RWPE2 (cell line): ENCODE measurements around the gene SPATA16.
"Not testable (repeated sequence)": the region's sequence is repeated elsewhere in the genome, so short reads cannot be mapped to it uniquely, and the experiment has no call there.

Experiments
- ATAC-seq: fragments of 200-7000 bp; cut with Tn5 transposase; 3 replicates; pipeline ENCODE4 v1.9.1; 2021; ENCODE audit warnings: low read depth
- DNase-seq: peaks from one replicate; pipeline ENCODE4 v3.0.0-alpha.2; 2020; ENCODE audit warnings: low spot score
- H3K27ac ChIP-seq: fragments of 450-650 bp; 2 replicates; pipeline ENCODE4 v1.5.1; 2017; ENCODE audit warnings: mild to moderate bottlenecking; ENCODE audit not compliant: poor library complexity, severe bottlenecking
- H3K27me3 ChIP-seq: fragments of 250-450 bp; sonication (Bioruptor Pico); 2 replicates; pipeline ENCODE4 v1.5.1; 2021; ENCODE audit warnings: mild to moderate bottlenecking, moderate library complexity; ENCODE audit not compliant: insufficient read depth, poor library complexity, severe bottlenecking
- H3K36me3 ChIP-seq: fragments of 250-450 bp; sonication (Bioruptor Pico); 2 replicates; pipeline ENCODE4 v1.5.1; 2020; ENCODE audit warnings: low read depth, mild to moderate bottlenecking, moderate library complexity
- H3K4me1 ChIP-seq: fragments of 250-450 bp; sonication (Bioruptor Pico); 2 replicates; pipeline ENCODE4 v1.5.1; 2021; ENCODE audit warnings: mild to moderate bottlenecking, moderate library complexity; ENCODE audit not compliant: insufficient read depth, poor library complexity, severe bottlenecking
- H3K4me3 ChIP-seq: fragments of 250-450 bp; sonication (Bioruptor Pico); 2 replicates; pipeline ENCODE4 v1.5.1; 2021; ENCODE audit warnings: mild to moderate bottlenecking, moderate library complexity; ENCODE audit not compliant: severe bottlenecking
- H3K9me3 ChIP-seq: fragments of 250-450 bp; sonication (Bioruptor Pico); 2 replicates; pipeline ENCODE4 v1.5.1; 2021; ENCODE audit warnings: mild to moderate bottlenecking, moderate library complexity; ENCODE audit not compliant: severe bottlenecking
- TF ChIP-seq, protein P1 (sequence below): fragments of 450-650 bp; IDR thresholded peaks from one replicate; pipeline ENCODE4 v1.5.1; 2017; ENCODE audit warnings: mild to moderate bottlenecking, moderate library complexity; ENCODE audit not compliant: poor library complexity, severe bottlenecking

The SPATA16 gene, protein sequence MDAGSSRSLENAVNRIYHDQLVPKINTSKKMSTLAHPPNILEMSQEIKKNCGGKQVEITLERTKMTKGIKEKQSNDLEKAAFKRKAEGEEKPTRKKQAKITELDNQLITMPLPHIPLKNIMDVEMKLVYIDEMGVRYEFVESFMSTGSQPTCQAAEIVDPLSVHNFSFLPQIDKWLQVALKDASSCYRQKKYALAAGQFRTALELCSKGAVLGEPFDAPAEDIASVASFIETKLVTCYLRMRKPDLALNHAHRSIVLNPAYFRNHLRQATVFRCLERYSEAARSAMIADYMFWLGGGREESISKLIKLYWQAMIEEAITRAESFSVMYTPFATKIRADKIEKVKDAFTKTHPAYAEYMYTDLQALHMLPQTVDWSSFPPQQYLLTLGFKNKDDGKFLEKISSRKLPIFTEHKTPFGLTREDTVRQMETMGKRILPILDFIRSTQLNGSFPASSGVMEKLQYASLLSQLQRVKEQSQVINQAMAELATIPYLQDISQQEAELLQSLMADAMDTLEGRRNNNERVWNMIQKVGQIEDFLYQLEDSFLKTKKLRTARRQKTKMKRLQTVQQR

DNA sequence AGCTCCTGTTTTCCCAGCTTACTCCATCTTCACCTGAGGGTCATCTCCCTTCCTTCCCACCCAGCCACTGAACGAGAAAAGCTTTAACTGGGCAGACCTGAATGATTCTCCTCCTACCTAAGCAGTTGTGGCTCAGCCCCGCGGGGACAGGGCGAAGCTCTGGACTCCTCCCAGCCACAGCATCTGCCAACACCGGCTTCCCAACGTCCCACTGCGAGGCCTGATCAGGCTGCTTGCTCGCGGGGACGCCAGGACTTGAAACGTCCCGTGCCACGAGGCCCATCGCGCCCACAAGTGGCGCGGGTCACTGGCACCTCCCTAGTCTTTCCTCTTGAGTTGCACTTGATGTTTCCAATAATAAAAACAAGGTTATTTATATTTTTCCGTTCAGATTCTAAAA, at the start of gene SPATA16:
Gene SPATA16, minus strand, starts transcription at position 250 of the 400 bp plus-strand sequence. CDS start 23,504 bp downstream, outside the sequence.
- no peak for DNase-seq

DNA sequence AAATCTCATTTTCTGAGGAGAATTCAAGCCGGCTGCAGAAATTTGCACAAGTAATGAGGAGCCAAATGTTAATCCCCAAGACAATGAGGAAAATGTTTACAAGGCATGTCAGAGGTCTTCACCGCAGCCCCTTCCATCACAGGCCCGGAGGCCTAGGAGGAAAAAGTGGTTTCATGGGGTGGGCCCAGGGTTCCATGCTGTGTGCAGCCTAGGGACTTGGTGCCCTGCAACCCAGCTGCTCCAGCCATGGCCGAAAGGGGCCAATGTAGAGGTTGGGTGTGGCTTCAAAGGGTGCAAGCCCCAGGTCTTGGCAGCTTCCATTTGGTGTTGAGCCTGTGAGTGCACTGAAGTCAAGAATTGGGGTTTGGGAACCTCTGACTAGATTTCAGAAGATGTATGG, 42.0 kb upstream of the SPATA16 start:
- not testable (repeated sequence) for ATAC-seq, H3K27ac ChIP-seq, H3K36me3 ChIP-seq, DNase-seq, H3K9me3 ChIP-seq, H3K4me1 ChIP-seq, H3K4me3 ChIP-seq, H3K27me3 ChIP-seq

More for the DNA sequence above, at the start of gene SPATA16:
- TF ChIP-seq, protein P1, sequence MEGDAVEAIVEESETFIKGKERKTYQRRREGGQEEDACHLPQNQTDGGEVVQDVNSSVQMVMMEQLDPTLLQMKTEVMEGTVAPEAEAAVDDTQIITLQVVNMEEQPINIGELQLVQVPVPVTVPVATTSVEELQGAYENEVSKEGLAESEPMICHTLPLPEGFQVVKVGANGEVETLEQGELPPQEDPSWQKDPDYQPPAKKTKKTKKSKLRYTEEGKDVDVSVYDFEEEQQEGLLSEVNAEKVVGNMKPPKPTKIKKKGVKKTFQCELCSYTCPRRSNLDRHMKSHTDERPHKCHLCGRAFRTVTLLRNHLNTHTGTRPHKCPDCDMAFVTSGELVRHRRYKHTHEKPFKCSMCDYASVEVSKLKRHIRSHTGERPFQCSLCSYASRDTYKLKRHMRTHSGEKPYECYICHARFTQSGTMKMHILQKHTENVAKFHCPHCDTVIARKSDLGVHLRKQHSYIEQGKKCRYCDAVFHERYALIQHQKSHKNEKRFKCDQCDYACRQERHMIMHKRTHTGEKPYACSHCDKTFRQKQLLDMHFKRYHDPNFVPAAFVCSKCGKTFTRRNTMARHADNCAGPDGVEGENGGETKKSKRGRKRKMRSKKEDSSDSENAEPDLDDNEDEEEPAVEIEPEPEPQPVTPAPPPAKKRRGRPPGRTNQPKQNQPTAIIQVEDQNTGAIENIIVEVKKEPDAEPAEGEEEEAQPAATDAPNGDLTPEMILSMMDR = no peak
- peaks cover 23% of the 10 kb centered on the region for H3K27me3 ChIP-seq
- ATAC-seq = no peak
- no peaks in the 10 kb centered on the region for H3K9me3 ChIP-seq
- no peak within 1 kb of the TSS for H3K27ac ChIP-seq
- H3K4me1 ChIP-seq = no peaks in the 10 kb centered on the region
- no peak within 1 kb of the TSS for H3K4me3 ChIP-seq
- no peaks in the 10 kb centered on the region for H3K36me3 ChIP-seq

DNA sequence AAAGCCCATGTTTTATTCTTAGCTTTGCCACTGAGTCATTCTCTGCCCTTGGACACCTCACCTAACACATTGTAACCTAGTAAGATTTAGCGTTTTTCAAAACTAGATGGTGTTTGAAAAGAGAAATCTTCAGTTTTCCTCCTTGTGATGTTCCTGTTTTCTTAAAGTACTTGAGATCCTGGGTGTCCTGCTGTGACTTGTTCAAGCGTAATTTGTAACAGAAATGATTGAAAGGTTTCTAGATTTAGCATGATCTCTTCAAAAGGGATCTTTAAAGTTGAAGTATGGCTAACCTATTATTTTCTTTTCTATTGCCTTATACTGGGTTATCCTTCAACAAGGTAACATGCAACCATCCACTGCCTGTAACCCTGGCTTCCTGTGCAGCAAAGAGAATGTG, 32.6 kb upstream of the SPATA16 start:
- DNase-seq = no peak

DNA sequence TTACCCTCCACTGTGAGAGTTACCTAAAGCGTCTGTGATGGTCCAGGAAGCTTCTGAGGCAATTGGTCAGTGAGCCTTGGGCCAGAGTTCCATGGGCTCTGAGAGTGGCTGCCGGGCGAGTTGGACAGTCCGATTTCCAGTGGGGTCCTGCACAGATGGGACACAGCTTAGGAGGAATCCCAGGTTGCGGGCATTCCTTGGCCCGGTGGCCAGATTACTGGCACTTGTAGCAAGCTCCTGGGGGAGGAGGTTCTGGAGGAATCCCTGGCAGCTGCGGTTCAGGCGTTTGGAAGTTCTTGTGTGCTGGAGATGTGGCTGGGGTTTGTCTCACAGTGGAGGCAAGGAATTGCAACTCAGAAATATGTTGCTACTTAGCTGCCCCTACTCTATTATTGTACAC, 18.1 kb upstream of the SPATA16 start:
- not testable (repeated sequence) for H3K4me3 ChIP-seq, H3K36me3 ChIP-seq, H3K27ac ChIP-seq, H3K4me1 ChIP-seq, H3K27me3 ChIP-seq, H3K9me3 ChIP-seq, ATAC-seq, DNase-seq

More for the DNA sequence above, 32.6 kb upstream of the SPATA16 start:
- Histone ChIP-seq H3K9me3 (no peaks in the 10 kb centered on the region), H3K4me3 (no peak overlapping the region), H3K27ac (no peak overlapping the region), H3K36me3 (no peaks in the 10 kb centered on the region), H3K27me3 (peaks cover 9% of the 10 kb centered on the region), H3K4me1 (no peaks in the 10 kb centered on the region)
- ATAC-seq = no peak
- TF ChIP-seq, protein P1 = no peak

DNA sequence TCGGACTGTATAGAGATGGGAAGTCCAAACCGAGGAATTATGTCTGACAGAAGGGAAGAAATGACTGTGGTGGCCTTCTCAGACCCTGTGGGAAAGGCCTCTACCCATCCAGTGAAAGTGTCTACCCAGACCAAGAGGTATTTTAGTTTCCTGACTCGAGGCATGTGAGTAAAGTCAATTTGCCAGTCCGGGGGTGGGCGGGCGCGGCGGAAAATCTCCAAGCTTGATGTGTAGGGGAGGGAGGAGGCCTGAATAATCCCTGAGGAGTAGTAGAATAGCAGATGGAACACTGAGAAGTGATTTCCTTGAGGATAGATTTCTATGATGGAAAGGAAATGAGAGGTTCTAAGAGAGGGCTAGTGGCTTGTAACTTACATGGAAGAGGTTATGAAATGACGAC, 15.5 kb upstream of the SPATA16 start:
- not testable (repeated sequence) for H3K4me1 ChIP-seq, H3K4me3 ChIP-seq, H3K36me3 ChIP-seq, DNase-seq, H3K27ac ChIP-seq, ATAC-seq, H3K9me3 ChIP-seq, H3K27me3 ChIP-seq

DNA sequence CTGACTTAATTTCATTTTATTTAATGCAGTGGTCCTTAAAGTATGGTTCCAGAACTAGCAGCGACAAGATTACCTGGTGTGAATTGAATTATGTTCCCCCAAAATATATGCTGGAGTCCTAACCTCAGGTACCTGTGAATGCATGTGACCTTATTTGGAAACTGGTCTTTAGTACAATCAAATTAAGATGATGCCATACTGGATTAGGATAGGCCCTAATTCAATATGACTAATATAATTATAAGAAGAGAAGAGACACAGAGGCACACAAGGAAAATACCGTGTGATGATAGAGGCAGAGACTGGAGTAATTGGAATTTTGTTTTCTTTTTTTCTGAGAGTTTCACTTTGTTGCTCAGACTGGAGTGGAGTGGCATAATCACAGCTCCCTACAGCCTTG, 12.6 kb upstream of the SPATA16 start:
- H3K27me3 ChIP-seq = no peaks in the 10 kb centered on the region
- no peaks in the 10 kb centered on the region for H3K4me1 ChIP-seq
- ATAC-seq (no peak), DNase-seq (no peak)
- H3K27ac ChIP-seq = no peak overlapping the region
- H3K9me3 ChIP-seq = no peaks in the 10 kb centered on the region
- no peaks in the 10 kb centered on the region for H3K36me3 ChIP-seq
- TF ChIP-seq, protein P1 = no peak
- no peak overlapping the region for H3K4me3 ChIP-seq
